ENCODE data around the gene PPM1H.
"Not testable (repeated sequence)": the region's sequence is repeated elsewhere in the genome, so short reads cannot be mapped to it uniquely, and the experiment has no call there.

Gene PPM1H

DNA sequence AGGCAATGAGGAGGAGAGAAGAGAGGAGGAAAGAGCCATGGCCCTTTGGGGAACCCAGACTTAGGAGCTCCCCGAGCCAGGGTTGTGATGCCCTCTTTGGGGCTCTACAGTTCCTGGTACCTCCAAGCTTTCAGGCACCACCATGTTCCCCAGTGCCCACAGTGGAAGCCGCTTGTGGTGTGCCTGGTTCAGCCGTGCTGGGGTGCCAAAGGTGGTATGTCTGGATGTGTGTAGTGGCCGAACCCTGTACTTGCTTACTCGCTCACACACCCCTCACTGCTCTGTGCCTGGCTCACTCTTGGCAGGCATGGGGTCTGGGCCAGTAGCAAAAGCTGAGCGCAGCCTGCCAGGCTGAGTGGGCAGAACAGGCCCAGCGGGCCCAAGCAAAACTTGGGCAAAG, 257.6 kb downstream of the PPM1H start:
- Histone ChIP-seq H3K27me3 (replicated peaks; ENCODE audit: control insufficient read depth, insufficient read depth, low read length) (no peaks in the 10 kb centered on the region), H3K36me3 (ENCODE audit: control insufficient read depth, insufficient read depth, low read length) (no peaks in the 10 kb centered on the region)
- TF ChIP-seq, protein P1, sequence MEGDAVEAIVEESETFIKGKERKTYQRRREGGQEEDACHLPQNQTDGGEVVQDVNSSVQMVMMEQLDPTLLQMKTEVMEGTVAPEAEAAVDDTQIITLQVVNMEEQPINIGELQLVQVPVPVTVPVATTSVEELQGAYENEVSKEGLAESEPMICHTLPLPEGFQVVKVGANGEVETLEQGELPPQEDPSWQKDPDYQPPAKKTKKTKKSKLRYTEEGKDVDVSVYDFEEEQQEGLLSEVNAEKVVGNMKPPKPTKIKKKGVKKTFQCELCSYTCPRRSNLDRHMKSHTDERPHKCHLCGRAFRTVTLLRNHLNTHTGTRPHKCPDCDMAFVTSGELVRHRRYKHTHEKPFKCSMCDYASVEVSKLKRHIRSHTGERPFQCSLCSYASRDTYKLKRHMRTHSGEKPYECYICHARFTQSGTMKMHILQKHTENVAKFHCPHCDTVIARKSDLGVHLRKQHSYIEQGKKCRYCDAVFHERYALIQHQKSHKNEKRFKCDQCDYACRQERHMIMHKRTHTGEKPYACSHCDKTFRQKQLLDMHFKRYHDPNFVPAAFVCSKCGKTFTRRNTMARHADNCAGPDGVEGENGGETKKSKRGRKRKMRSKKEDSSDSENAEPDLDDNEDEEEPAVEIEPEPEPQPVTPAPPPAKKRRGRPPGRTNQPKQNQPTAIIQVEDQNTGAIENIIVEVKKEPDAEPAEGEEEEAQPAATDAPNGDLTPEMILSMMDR (IDR thresholded peaks at IDR 0.05; ENCODE audit: insufficient read depth, low read length, poor library complexity, severe bottlenecking), result no peak

DNA sequence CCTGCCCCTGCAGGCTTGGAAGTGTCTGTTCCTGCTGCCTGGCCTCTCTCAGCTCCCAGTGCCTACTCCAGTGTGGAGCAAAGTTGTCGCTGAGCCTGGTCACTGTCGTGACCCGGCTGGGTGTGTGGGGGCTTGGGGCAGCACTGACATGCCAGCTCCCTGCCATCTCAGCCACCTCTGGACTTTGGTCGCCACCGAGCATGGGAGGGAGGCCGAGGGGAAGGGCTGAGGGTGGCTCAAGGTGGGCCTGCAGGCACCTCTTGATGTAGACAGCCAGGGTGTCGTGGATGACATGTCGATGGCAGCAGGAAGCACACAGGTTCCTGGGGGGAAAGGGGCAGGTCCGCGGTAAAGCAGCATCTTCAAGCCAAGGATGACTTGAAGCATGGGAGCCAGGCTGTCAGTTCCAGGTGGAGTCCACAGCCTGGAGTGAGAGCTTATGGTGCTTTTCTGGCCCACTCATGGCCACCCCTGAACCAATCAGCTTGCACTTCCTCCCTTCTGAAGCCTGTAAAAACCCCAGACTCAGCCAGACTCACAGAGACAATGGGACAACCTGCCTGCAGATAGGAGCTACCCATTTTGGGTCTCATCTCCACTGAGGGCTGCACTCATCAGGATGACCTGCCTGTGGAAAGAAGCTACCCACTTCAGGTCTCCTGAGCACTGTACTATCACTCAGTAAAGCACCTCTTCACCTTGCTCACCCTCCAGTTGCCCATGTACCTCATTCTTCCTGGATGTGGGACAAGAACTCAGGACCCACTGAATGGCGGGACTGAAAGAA, 258.2 kb downstream of the PPM1H start:
- H3K36me3 ChIP-seq (ENCODE audit: control insufficient read depth, insufficient read depth, low read length), result no peaks in the 10 kb centered on the region
- TF ChIP-seq, protein P1 (IDR thresholded peaks at IDR 0.05; ENCODE audit: insufficient read depth, low read length, poor library complexity, severe bottlenecking), result no peak
- no peaks in the 10 kb centered on the region for H3K27me3 ChIP-seq (replicated peaks; ENCODE audit: control insufficient read depth, insufficient read depth, low read length)
- H3K4me3 ChIP-seq (replicated peaks; ENCODE audit: low read depth, low read length), result no peak overlapping the region
- no peak for DNase-seq (ENCODE audit: extremely low read depth, insufficient read length)

More for the DNA sequence above, 257.6 kb downstream of the PPM1H start:
- DNase-seq (ENCODE audit: extremely low read depth, insufficient read length), result no peak
- no peak overlapping the region for H3K4me3 ChIP-seq (replicated peaks; ENCODE audit: low read depth, low read length)

DNA sequence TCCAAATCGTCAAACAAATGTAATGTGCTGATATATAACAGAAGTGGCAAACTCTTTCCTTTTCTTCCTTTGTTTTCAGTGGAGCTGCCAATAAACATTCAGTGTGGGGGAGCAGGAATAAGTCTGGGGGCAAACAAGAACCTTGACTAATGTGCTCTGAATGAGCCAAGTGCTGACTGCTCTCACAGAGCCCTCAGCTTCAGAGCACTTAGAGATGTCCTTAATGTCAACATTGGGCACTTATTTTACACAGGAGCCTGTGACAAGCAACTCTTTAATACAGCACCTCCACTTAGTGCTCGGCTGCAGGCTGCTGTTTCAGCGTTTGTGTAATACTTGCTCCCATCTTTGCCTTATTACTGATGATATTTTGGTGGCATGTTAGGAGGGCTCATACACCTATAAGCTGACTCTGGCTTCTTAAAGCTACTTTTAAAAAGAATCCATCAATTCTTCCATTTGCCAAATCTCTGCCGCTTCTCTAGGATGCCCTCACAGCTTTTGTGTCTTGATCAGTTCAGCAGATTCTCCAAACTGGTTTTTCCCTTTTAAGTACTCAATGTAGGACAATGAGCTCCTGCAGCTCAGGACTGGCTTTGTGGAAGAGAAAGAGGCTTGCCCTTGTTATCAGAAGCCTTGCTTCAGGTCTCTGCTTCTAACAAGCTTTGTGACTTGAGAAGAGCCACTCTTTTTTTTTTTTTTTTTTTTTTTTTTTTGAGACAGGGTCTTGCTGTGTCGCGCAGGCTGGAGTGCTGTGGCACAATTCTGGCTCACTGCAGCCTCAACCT, 261.7 kb downstream of the PPM1H start:
- Histone ChIP-seq H3K36me3 (ENCODE audit: control insufficient read depth, insufficient read depth, low read length) (no peaks in the 10 kb centered on the region), H3K4me3 (replicated peaks; ENCODE audit: low read depth, low read length) (no peak overlapping the region), H3K27me3 (replicated peaks; ENCODE audit: control insufficient read depth, insufficient read depth, low read length) (no peaks in the 10 kb centered on the region)
- TF ChIP-seq, protein P1 (IDR thresholded peaks at IDR 0.05; ENCODE audit: insufficient read depth, low read length, poor library complexity, severe bottlenecking), result no peak
- no peak for DNase-seq (ENCODE audit: extremely low read depth, insufficient read length)

DNA sequence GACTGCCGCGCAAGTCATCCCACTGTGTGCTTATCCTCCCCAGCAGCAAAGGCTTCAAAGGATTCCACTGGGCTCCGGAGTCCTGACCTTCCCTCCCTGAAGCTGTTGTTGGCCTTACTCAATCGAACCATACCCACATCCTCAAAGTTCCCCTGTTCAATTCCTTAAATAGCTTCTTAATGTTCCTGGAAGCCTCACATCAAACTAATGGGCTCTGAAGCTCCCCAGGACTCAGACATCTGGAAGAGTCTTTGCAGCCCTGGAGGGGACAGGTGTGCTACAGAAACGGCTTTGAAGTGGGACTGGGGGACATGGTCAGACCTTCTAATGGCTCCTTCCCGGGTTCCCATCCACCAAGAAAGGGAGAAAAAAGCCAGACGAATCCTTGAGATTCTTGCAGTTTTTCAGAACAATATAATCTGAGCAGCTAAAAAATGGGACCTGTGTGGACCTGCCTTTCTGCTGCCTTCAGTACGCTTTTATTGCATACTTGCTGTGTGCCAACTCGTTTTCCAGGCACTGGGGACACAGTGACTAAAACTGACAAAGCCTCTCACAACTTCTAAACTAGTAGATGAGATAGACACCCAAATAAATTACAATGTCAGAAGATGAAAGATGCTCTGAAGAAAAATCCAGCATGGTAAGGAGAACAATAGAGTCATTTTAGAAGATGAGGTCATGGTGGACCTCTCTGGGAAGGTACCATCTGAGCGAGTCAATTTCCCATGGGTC, 263.8 kb downstream of the PPM1H start:
- H3K27me3 ChIP-seq (replicated peaks; ENCODE audit: control insufficient read depth, insufficient read depth, low read length), result no peaks in the 10 kb centered on the region
- no peak overlapping the region for H3K4me3 ChIP-seq (replicated peaks; ENCODE audit: low read depth, low read length)
- TF ChIP-seq, protein P1 (IDR thresholded peaks at IDR 0.05; ENCODE audit: insufficient read depth, low read length, poor library complexity, severe bottlenecking), result no peak
- no peak for DNase-seq (ENCODE audit: extremely low read depth, insufficient read length)
- no peaks in the 10 kb centered on the region for H3K36me3 ChIP-seq (ENCODE audit: control insufficient read depth, insufficient read depth, low read length)

DNA sequence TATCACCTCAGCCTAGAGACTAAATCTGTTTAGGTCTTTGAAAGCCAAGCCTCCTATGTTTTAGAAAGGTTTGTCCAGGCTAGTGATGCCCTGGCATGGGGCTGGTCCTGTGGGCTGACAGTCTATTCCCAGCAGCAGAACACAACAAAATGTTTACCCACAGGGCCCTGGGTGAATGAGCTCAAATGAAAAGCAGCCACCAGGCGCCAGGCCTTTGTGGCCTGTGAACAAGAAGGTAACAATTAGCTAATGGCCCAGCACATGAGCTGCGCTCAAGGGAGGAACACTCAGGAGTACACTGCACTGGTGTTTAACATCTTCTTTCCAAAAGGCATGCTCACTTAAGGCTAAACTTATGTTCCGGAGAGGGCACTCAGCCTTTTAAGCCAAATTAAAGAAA, 266.2 kb downstream of the PPM1H start:
- DNase-seq (ENCODE audit: extremely low read depth, insufficient read length), result no peak
- Histone ChIP-seq H3K27me3 (replicated peaks; ENCODE audit: control insufficient read depth, insufficient read depth, low read length) (no peaks in the 10 kb centered on the region), H3K36me3 (ENCODE audit: control insufficient read depth, insufficient read depth, low read length) (no peaks in the 10 kb centered on the region), H3K4me3 (replicated peaks; ENCODE audit: low read depth, low read length) (no peak overlapping the region)
- TF ChIP-seq, protein P1 (IDR thresholded peaks at IDR 0.05; ENCODE audit: insufficient read depth, low read length, poor library complexity, severe bottlenecking), result no peak

DNA sequence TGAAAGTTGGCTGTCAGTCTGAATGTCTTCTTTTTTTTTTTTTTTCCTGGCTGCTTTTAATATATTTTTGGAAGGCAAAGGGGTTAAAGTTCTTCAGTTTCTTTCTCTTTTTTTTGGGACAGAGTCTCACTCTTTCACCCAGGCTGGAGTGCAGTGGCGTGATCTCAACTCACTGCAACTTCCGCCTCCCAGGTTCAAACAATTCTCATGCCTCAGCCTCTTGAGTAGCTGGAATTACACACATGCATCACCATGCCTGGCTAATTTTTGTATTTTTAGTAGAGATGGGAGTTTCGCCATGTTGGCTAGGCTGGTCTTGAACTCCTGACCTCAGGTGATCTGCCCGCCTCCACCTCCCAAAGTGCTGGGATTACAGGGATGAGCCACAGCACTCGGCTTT, 270.0 kb downstream of the PPM1H start:
- not testable (repeated sequence) for H3K27me3 ChIP-seq (replicated peaks; ENCODE audit: control insufficient read depth, insufficient read depth, low read length); H3K4me3 ChIP-seq (replicated peaks; ENCODE audit: low read depth, low read length); DNase-seq (ENCODE audit: extremely low read depth, insufficient read length); H3K36me3 ChIP-seq (ENCODE audit: control insufficient read depth, insufficient read depth, low read length)

All from GM06990 (cell line).